Measurements from ENCODE around the gene LHX2. TPM values are rescaled to one million over a fixed set of nuclear protein-coding genes. Genes with fewer than 3 reads are reported as not detected.

The LHX2 gene
- total and polyA plus RNA-seq, 4 donors = 0.10 to 2.0 (median 1.1) TPM

GRCh38 chr9:124017929-124018729 lies 6.6 kb downstream of the LHX2 start:
- under 1% methylated on average over 55 of the region's 64 CpGs for WGBS (ENCODE audit: insufficient coverage)
- Histone ChIP-seq H3K4me1 (ENCODE audit: control insufficient read depth, insufficient read depth, low read length) (peaks cover 41% of the 10 kb centered on the region), H3K4me3 (ENCODE audit: low read depth, low read length) (no peak overlapping the region), H3K27ac (ENCODE audit: low read depth, low read length) (no peak overlapping the region), H3K9me3 (ENCODE audit: control insufficient read depth, insufficient read depth, low read length) (no peaks in the 10 kb centered on the region), H3K27me3 (ENCODE audit: control insufficient read depth, insufficient read depth, low read length) (peaks cover 99% of the 10 kb centered on the region), H3K36me3 (ENCODE audit: control insufficient read depth, insufficient read depth, low read length) (no peaks in the 10 kb centered on the region)
- peak in 2 of 6 donors; percentile 19 to 81 for DNase-seq (ENCODE audit: low read depth in 4 of 6, low spot score in 6 of 6)

GRCh38 chr9:124018730-124019697 lies 7.4 kb downstream of the LHX2 start:
- peaks cover 38% of the 10 kb centered on the region for H3K4me1 ChIP-seq (ENCODE audit: control insufficient read depth, insufficient read depth, low read length)
- no peak overlapping the region for H3K4me3 ChIP-seq (ENCODE audit: low read depth, low read length)
- H3K27me3 ChIP-seq (ENCODE audit: control insufficient read depth, insufficient read depth, low read length) = peaks cover 99% of the 10 kb centered on the region
- no peaks in the 10 kb centered on the region for H3K36me3 ChIP-seq (ENCODE audit: control insufficient read depth, insufficient read depth, low read length)
- H3K27ac ChIP-seq (ENCODE audit: low read depth, low read length) = no peak overlapping the region
- peak in 2 of 6 donors; percentile 34 to 51 for DNase-seq (ENCODE audit: low read depth in 4 of 6, low spot score in 6 of 6)
- 5% methylated on average over 15 of the region's 21 CpGs for WGBS (ENCODE audit: insufficient coverage)
- H3K9me3 ChIP-seq (ENCODE audit: control insufficient read depth, insufficient read depth, low read length) = no peaks in the 10 kb centered on the region

GRCh38 chr9:124019771-124020519 lies 8.4 kb downstream of the LHX2 start:
- no peak overlapping the region for H3K4me3 ChIP-seq (ENCODE audit: low read depth, low read length)
- peak in 2 of 6 donors; percentile 18 to 29 for DNase-seq (ENCODE audit: low read depth in 4 of 6, low spot score in 6 of 6)

GRCh38 chr9:124020520-124021384 lies 9.2 kb downstream of the LHX2 start:
- H3K4me1 ChIP-seq (ENCODE audit: control insufficient read depth, insufficient read depth, low read length) = peaks cover 33% of the 10 kb centered on the region
- DNase-seq (ENCODE audit: low read depth in 4 of 6, low spot score in 6 of 6) = peak in 2 of 6 donors; percentile 3 to 14
- H3K27me3 ChIP-seq (ENCODE audit: control insufficient read depth, insufficient read depth, low read length) = peaks cover 97% of the 10 kb centered on the region
- H3K4me3 ChIP-seq (ENCODE audit: low read depth, low read length) = no peak overlapping the region
- no peak overlapping the region for H3K27ac ChIP-seq (ENCODE audit: low read depth, low read length)
- WGBS (ENCODE audit: insufficient coverage) = 7% methylated on average over 29 of the region's 31 CpGs
- H3K36me3 ChIP-seq (ENCODE audit: control insufficient read depth, insufficient read depth, low read length) = no peaks in the 10 kb centered on the region
- no peaks in the 10 kb centered on the region for H3K9me3 ChIP-seq (ENCODE audit: control insufficient read depth, insufficient read depth, low read length)

More at GRCh38 chr9:124019771-124020519, 8.4 kb downstream of the LHX2 start:
- Histone ChIP-seq H3K27ac (ENCODE audit: low read depth, low read length) (no peak overlapping the region), H3K4me1 (ENCODE audit: control insufficient read depth, insufficient read depth, low read length) (peaks cover 38% of the 10 kb centered on the region), H3K27me3 (ENCODE audit: control insufficient read depth, insufficient read depth, low read length) (peaks cover 99% of the 10 kb centered on the region), H3K9me3 (ENCODE audit: control insufficient read depth, insufficient read depth, low read length) (no peaks in the 10 kb centered on the region), H3K36me3 (ENCODE audit: control insufficient read depth, insufficient read depth, low read length) (no peaks in the 10 kb centered on the region)
- whole genome bisulfite sequencing (ENCODE audit: insufficient coverage) = 5% methylated on average over 4 of the region's 15 CpGs

GRCh38 chr9:124021385-124021769 lies 9.8 kb downstream of the LHX2 start:
- WGBS (ENCODE audit: insufficient coverage) = 18% methylated on average over 5 of the region's 5 CpGs
- DNase-seq (ENCODE audit: low read depth in 4 of 6, low spot score in 6 of 6) = peak in 1 of 6 donors; percentile 1
- H3K27ac ChIP-seq (ENCODE audit: low read depth, low read length) = no peak overlapping the region
- no peak overlapping the region for H3K4me3 ChIP-seq (ENCODE audit: low read depth, low read length)
- no peaks in the 10 kb centered on the region for H3K36me3 ChIP-seq (ENCODE audit: control insufficient read depth, insufficient read depth, low read length)
- H3K9me3 ChIP-seq (ENCODE audit: control insufficient read depth, insufficient read depth, low read length) = no peaks in the 10 kb centered on the region
- peaks cover 27% of the 10 kb centered on the region for H3K4me1 ChIP-seq (ENCODE audit: control insufficient read depth, insufficient read depth, low read length)
- peaks cover 95% of the 10 kb centered on the region for H3K27me3 ChIP-seq (ENCODE audit: control insufficient read depth, insufficient read depth, low read length)

- H3K36me3 ChIP-seq (ENCODE audit: control insufficient read depth, insufficient read depth, low read length) = no peaks in the 10 kb centered on the region
- H3K4me3 ChIP-seq (ENCODE audit: low read depth, low read length) = no peak overlapping the region
- 7% methylated on average over 33 of the region's 38 CpGs for WGBS (ENCODE audit: insufficient coverage)
- peaks cover 20% of the 10 kb centered on the region for H3K4me1 ChIP-seq (ENCODE audit: control insufficient read depth, insufficient read depth, low read length)
- H3K9me3 ChIP-seq (ENCODE audit: control insufficient read depth, insufficient read depth, low read length) = no peaks in the 10 kb centered on the region
- peaks cover 86% of the 10 kb centered on the region for H3K27me3 ChIP-seq (ENCODE audit: control insufficient read depth, insufficient read depth, low read length)
- DNase-seq (ENCODE audit: low read depth in 4 of 6, low spot score in 6 of 6) = peak in 2 of 6 donors; percentile 5 to 20
- no peak overlapping the region for H3K27ac ChIP-seq (ENCODE audit: low read depth, low read length)
These were observed 10.9 kb downstream of the LHX2 start for GRCh38 chr9:124022201-124023121.

GRCh38 chr9:124024107-124024506 lies 12.5 kb downstream of the LHX2 start:
- no CpG with 5 or more reads among the region's 2 CpGs for WGBS (ENCODE audit: insufficient coverage)
- peaks cover 73% of the 10 kb centered on the region for H3K27me3 ChIP-seq (ENCODE audit: control insufficient read depth, insufficient read depth, low read length)

GRCh38 chr9:124029617-124030016 lies 18.0 kb downstream of the LHX2 start:
- peaks cover 6% of the 10 kb centered on the region for H3K4me1 ChIP-seq (ENCODE audit: control insufficient read depth, insufficient read depth, low read length)
- DNase-seq (ENCODE audit: low read depth in 4 of 6, low spot score in 6 of 6) = no peak
- H3K27me3 ChIP-seq (ENCODE audit: control insufficient read depth, insufficient read depth, low read length) = peaks cover 59% of the 10 kb centered on the region
- H3K4me3 ChIP-seq (ENCODE audit: low read depth, low read length) = no peak overlapping the region
- H3K27ac ChIP-seq (ENCODE audit: low read depth, low read length) = no peak overlapping the region
- H3K9me3 ChIP-seq (ENCODE audit: control insufficient read depth, insufficient read depth, low read length) = no peaks in the 10 kb centered on the region
- H3K36me3 ChIP-seq (ENCODE audit: control insufficient read depth, insufficient read depth, low read length) = no peaks in the 10 kb centered on the region
- WGBS (ENCODE audit: insufficient coverage) = 74% methylated on average over 10 of the region's 12 CpGs

More at GRCh38 chr9:124024107-124024506, 12.5 kb downstream of the LHX2 start:
- H3K9me3 ChIP-seq (ENCODE audit: control insufficient read depth, insufficient read depth, low read length) = no peaks in the 10 kb centered on the region
- H3K27ac ChIP-seq (ENCODE audit: low read depth, low read length) = no peak overlapping the region
- H3K4me3 ChIP-seq (ENCODE audit: low read depth, low read length) = no peak overlapping the region
- H3K36me3 ChIP-seq (ENCODE audit: control insufficient read depth, insufficient read depth, low read length) = no peaks in the 10 kb centered on the region
- H3K4me1 ChIP-seq (ENCODE audit: control insufficient read depth, insufficient read depth, low read length) = peaks cover 7% of the 10 kb centered on the region
- DNase-seq (ENCODE audit: low read depth in 4 of 6, low spot score in 6 of 6) = no peak

Measured in spinal cord (tissue), 10 donors.